HL-60/S4 (cell line): Measurements from ENCODE around the gene STPG4.

Experiments
- in situ Hi-C: fragments of 300-500 bp; cut with MboI; formaldehyde crosslinking; loops from 2 replicates; pipeline ENCODE4 v1.14.3; 2022; ENCODE audit warnings: low sequenced_read_pairs

Gene STPG4

GRCh38 chr2:47056868-47057686 lies 98.0 kb downstream of the STPG4 start:
- in situ Hi-C loops: no loop called here

GRCh38 chr2:47056374-47056773 lies 98.7 kb downstream of the STPG4 start:
- in situ Hi-C loops: no loop called here

- in situ Hi-C loops: no loop called here
Measured at GRCh38 chr2:47054868-47055267, 100.2 kb downstream of the STPG4 start.

GRCh38 chr2:47054036-47054555 lies 101.0 kb downstream of the STPG4 start:
- in situ Hi-C loops: no loop called here

- in situ Hi-C loops: no loop called here
Measured at GRCh38 chr2:47052847-47053246, 102.3 kb downstream of the STPG4 start.

- in situ Hi-C loops: no loop called here
Measured at GRCh38 chr2:47051562-47051961, 103.5 kb downstream of the STPG4 start.

- in situ Hi-C loops: no loop called here
Measured at GRCh38 chr2:47050762-47051161, 104.3 kb downstream of the STPG4 start.

GRCh38 chr2:47050021-47050760 lies 104.9 kb downstream of the STPG4 start:
- in situ Hi-C loops: no loop called here

GRCh38 chr2:47049502-47049901 lies 105.6 kb downstream of the STPG4 start:
- in situ Hi-C loops: no loop called here

- in situ Hi-C loops: no loop called here
Measured at GRCh38 chr2:47048801-47049480, 106.2 kb downstream of the STPG4 start.

GRCh38 chr2:47046271-47046670 lies 108.8 kb downstream of the STPG4 start:
- in situ Hi-C loops: no loop called here

GRCh38 chr2:47043891-47044239 lies 111.2 kb downstream of the STPG4 start:
- in situ Hi-C loops: no loop called here

- in situ Hi-C loops: no loop called here
Measured at GRCh38 chr2:47043142-47043890, 111.8 kb downstream of the STPG4 start.

- in situ Hi-C loops: no loop called here
Measured at GRCh38 chr2:47041891-47042684, 113.0 kb downstream of the STPG4 start.

- in situ Hi-C loops: no loop called here
Measured at GRCh38 chr2:47041063-47041462, 114.0 kb downstream of the STPG4 start.

- in situ Hi-C loops: no loop called here
Measured at GRCh38 chr2:47040651-47041050, 114.5 kb downstream of the STPG4 start.

- in situ Hi-C loops: no loop called here
Measured at GRCh38 chr2:47039913-47040562, 115.1 kb downstream of the STPG4 start.

- in situ Hi-C loops: no loop called here
Measured at GRCh38 chr2:47039489-47039870, 115.6 kb downstream of the STPG4 start.

GRCh38 chr2:47038656-47039488 lies 116.2 kb downstream of the STPG4 start:
- in situ Hi-C loops: no loop called here
